Measurements from ENCODE around the gene SREK1IP1. TPM values are rescaled to one million over a fixed set of nuclear protein-coding genes. Genes with fewer than 3 reads are reported as not detected.

The SREK1IP1 gene
- 70.2 TPM for polyA plus RNA-seq (2013, experiment 1 of 2)
- polyA plus RNA-seq (2013, experiment 2 of 2): 71.6 TPM

- H2BK12ac ChIP-seq (ENCODE audit: low read length): no peak within 1 kb of the TSS
- peak within 1 kb of the TSS; percentile 91 for H3K4me2 ChIP-seq (ENCODE audit: insufficient read depth, low read length, poor library complexity, severe bottlenecking)
- peaks cover 6 to 36% of the 10 kb centered on the region in 2 donors for H3K36me3 ChIP-seq (replicated peaks in 1 of 2; ENCODE audit: control insufficient read depth in 2 of 2, insufficient read depth in 2 of 2, low read length in 2 of 2)
- peak within 1 kb of the TSS; percentile 91 for H3K18ac ChIP-seq (ENCODE audit: low read length)
- H4K91ac ChIP-seq (ENCODE audit: low read depth, low read length, poor library complexity): no peak within 1 kb of the TSS
- H3K79me1 ChIP-seq (ENCODE audit: low read depth, low read length): peaks cover 2% of the 10 kb centered on the region
- DNase-seq (ENCODE audit: low spot score): peak; percentile 82
- H2BK120ac ChIP-seq (ENCODE audit: low read depth, low read length): no peak within 1 kb of the TSS
- peak within 1 kb of the TSS; percentile 85 for H3K27ac ChIP-seq (replicated peaks; ENCODE audit: low read length)
- no peak within 1 kb of the TSS for H3K14ac ChIP-seq (ENCODE audit: low read length)
- peaks cover 10 to 12% of the 10 kb centered on the region in 2 donors for H3K4me1 ChIP-seq (ENCODE audit: control insufficient read depth in 2 of 2, insufficient read depth in 1 of 2, low read depth in 1 of 2, low read length in 2 of 2)
- peak within 1 kb of the TSS; percentile 73 for H3K9ac ChIP-seq (ENCODE audit: low read depth, low read length, poor library complexity)
- no peak within 1 kb of the TSS for H2AK5ac ChIP-seq (ENCODE audit: low read depth, low read length)
- peak within 1 kb of the TSS; percentile 81 to 90 for H3K4me3 ChIP-seq (ENCODE audit: low read length in 2 of 2)
- H3K4ac ChIP-seq (ENCODE audit: low read length): no peak within 1 kb of the TSS
- H2BK5ac ChIP-seq (ENCODE audit: low read length): no peak within 1 kb of the TSS
- WGBS, 2 donors (ENCODE audit: extremely low coverage in 2 of 2, insufficient read length in 2 of 2, insufficient replicate concordance in 1 of 2): no CpG with 5 or more reads among the region's 48 CpGs
- no peak within 1 kb of the TSS for H2BK15ac ChIP-seq (ENCODE audit: low read length)
- H3K23ac ChIP-seq (ENCODE audit: low read depth, low read length, poor library complexity): peak within 1 kb of the TSS; percentile 26
- peak within 1 kb of the TSS; percentile 91 for H2AFZ ChIP-seq (ENCODE audit: low read length)
- no peak within 1 kb of the TSS for H4K8ac ChIP-seq (ENCODE audit: low read depth, low read length)
- no peaks in the 10 kb centered on the region for H3K9me3 ChIP-seq (replicated peaks in 1 of 2; ENCODE audit: control insufficient read depth in 2 of 2, insufficient read depth in 1 of 2, low read depth in 1 of 2, low read length in 2 of 2)
- H3K27me3 ChIP-seq (ENCODE audit: control insufficient read depth in 3 of 3, insufficient read depth in 3 of 3, low read depth in 1 of 3, low read length in 3 of 3): no peaks in the 10 kb centered on the region
Observed at GRCh38 chr5:64768358-64769312, at the start of gene SREK1IP1, which contains the start of gene CWC27. Gene SREK1IP1 (minus strand): TSS chr5:64768691. CDS start chr5:64768517, 174 bp downstream. Gene CWC27 (plus strand): TSS chr5:64768930. CDS start chr5:64769147, 217 bp downstream.

- H3K9ac ChIP-seq (ENCODE audit: low read depth, low read length, poor library complexity): no peak overlapping the region
- no peak overlapping the region for H3K18ac ChIP-seq (ENCODE audit: low read length)
- no peak overlapping the region for H3K23ac ChIP-seq (ENCODE audit: low read depth, low read length, poor library complexity)
- H3K4ac ChIP-seq (ENCODE audit: low read length): no peak overlapping the region
- no peak for DNase-seq (ENCODE audit: low spot score)
- H2AFZ ChIP-seq (ENCODE audit: low read length): no peak overlapping the region
- no peak overlapping the region for H4K91ac ChIP-seq (ENCODE audit: low read depth, low read length, poor library complexity)
- H3K9me3 ChIP-seq (replicated peaks in 1 of 2; ENCODE audit: control insufficient read depth in 2 of 2, insufficient read depth in 1 of 2, low read depth in 1 of 2, low read length in 2 of 2): no peaks in the 10 kb centered on the region
- no peak overlapping the region for H2BK120ac ChIP-seq (ENCODE audit: low read depth, low read length)
- no peak overlapping the region for H3K14ac ChIP-seq (ENCODE audit: low read length)
- no peak overlapping the region for H4K8ac ChIP-seq (ENCODE audit: low read depth, low read length)
- no peak overlapping the region for H3K4me3 ChIP-seq (ENCODE audit: low read length in 2 of 2)
- no peak overlapping the region for H2BK12ac ChIP-seq (ENCODE audit: low read length)
- H3K36me3 ChIP-seq (replicated peaks in 1 of 2; ENCODE audit: control insufficient read depth in 2 of 2, insufficient read depth in 2 of 2, low read length in 2 of 2): peaks cover 1 to 18% of the 10 kb centered on the region in 2 donors
- no peak overlapping the region for H3K27ac ChIP-seq (replicated peaks; ENCODE audit: low read length)
- no peaks in the 10 kb centered on the region for H3K79me1 ChIP-seq (ENCODE audit: low read depth, low read length)
- no peak overlapping the region for H2BK5ac ChIP-seq (ENCODE audit: low read length)
- no peak overlapping the region for H2BK15ac ChIP-seq (ENCODE audit: low read length)
- no peaks in the 10 kb centered on the region for H3K4me1 ChIP-seq (ENCODE audit: control insufficient read depth in 2 of 2, insufficient read depth in 1 of 2, low read depth in 1 of 2, low read length in 2 of 2)
- no peaks in the 10 kb centered on the region for H3K27me3 ChIP-seq (ENCODE audit: control insufficient read depth in 3 of 3, insufficient read depth in 3 of 3, low read depth in 1 of 3, low read length in 3 of 3)
- H2AK5ac ChIP-seq (ENCODE audit: low read depth, low read length): no peak overlapping the region
- H3K4me2 ChIP-seq (ENCODE audit: insufficient read depth, low read length, poor library complexity, severe bottlenecking): no peak overlapping the region
- no CpG with 5 or more reads among the region's 3 CpGs for WGBS, 2 donors (ENCODE audit: extremely low coverage in 2 of 2, insufficient read length in 2 of 2, insufficient replicate concordance in 1 of 2)
Observed at GRCh38 chr5:64818245-64818644, 49.8 kb upstream of the SREK1IP1 start.

GRCh38 chr5:64814073-64814472 lies 45.6 kb upstream of the SREK1IP1 start:
- Histone ChIP-seq H3K27ac (replicated peaks; ENCODE audit: low read length) (no peak overlapping the region), H4K8ac (ENCODE audit: low read depth, low read length) (no peak overlapping the region), H3K14ac (ENCODE audit: low read length) (no peak overlapping the region), H3K18ac (ENCODE audit: low read length) (no peak overlapping the region), H2AFZ (ENCODE audit: low read length) (no peak overlapping the region), H2BK12ac (ENCODE audit: low read length) (no peak overlapping the region), H3K36me3 (replicated peaks in 1 of 2; ENCODE audit: control insufficient read depth in 2 of 2, insufficient read depth in 2 of 2, low read length in 2 of 2) (peaks cover 1 to 18% of the 10 kb centered on the region in 2 donors), H3K9me3 (replicated peaks in 1 of 2; ENCODE audit: control insufficient read depth in 2 of 2, insufficient read depth in 1 of 2, low read depth in 1 of 2, low read length in 2 of 2) (no peaks in the 10 kb centered on the region), H3K9ac (ENCODE audit: low read depth, low read length, poor library complexity) (no peak overlapping the region), H3K4ac (ENCODE audit: low read length) (no peak overlapping the region), H2BK120ac (ENCODE audit: low read depth, low read length) (no peak overlapping the region), H3K4me2 (ENCODE audit: insufficient read depth, low read length, poor library complexity, severe bottlenecking) (no peak overlapping the region), H3K79me1 (ENCODE audit: low read depth, low read length) (no peaks in the 10 kb centered on the region), H2AK5ac (ENCODE audit: low read depth, low read length) (no peak overlapping the region), H3K4me1 (ENCODE audit: control insufficient read depth in 2 of 2, insufficient read depth in 1 of 2, low read depth in 1 of 2, low read length in 2 of 2) (no peaks in the 10 kb centered on the region), H3K23ac (ENCODE audit: low read depth, low read length, poor library complexity) (no peak overlapping the region), H3K27me3 (ENCODE audit: control insufficient read depth in 3 of 3, insufficient read depth in 3 of 3, low read depth in 1 of 3, low read length in 3 of 3) (no peaks in the 10 kb centered on the region), H4K91ac (ENCODE audit: low read depth, low read length, poor library complexity) (no peak overlapping the region), H2BK5ac (ENCODE audit: low read length) (no peak overlapping the region), H2BK15ac (ENCODE audit: low read length) (no peak overlapping the region), H3K4me3 (ENCODE audit: low read length in 2 of 2) (no peak overlapping the region)
- whole genome bisulfite sequencing, 2 donors (ENCODE audit: extremely low coverage in 2 of 2, insufficient read length in 2 of 2, insufficient replicate concordance in 1 of 2): no CpG with 5 or more reads among the region's 2 CpGs
- DNase-seq (ENCODE audit: low spot score): no peak

GRCh38 chr5:64811050-64811640 lies 42.7 kb upstream of the SREK1IP1 start:
- Histone ChIP-seq H3K9me3 (replicated peaks in 1 of 2; ENCODE audit: control insufficient read depth in 2 of 2, insufficient read depth in 1 of 2, low read depth in 1 of 2, low read length in 2 of 2) (no peaks in the 10 kb centered on the region), H3K14ac (ENCODE audit: low read length) (no peak overlapping the region), H3K27me3 (ENCODE audit: control insufficient read depth in 3 of 3, insufficient read depth in 3 of 3, low read depth in 1 of 3, low read length in 3 of 3) (no peaks in the 10 kb centered on the region), H2BK5ac (ENCODE audit: low read length) (no peak overlapping the region), H2BK15ac (ENCODE audit: low read length) (no peak overlapping the region), H2AFZ (ENCODE audit: low read length) (no peak overlapping the region), H3K4me1 (ENCODE audit: control insufficient read depth in 2 of 2, insufficient read depth in 1 of 2, low read depth in 1 of 2, low read length in 2 of 2) (no peaks in the 10 kb centered on the region), H4K8ac (ENCODE audit: low read depth, low read length) (no peak overlapping the region), H3K9ac (ENCODE audit: low read depth, low read length, poor library complexity) (no peak overlapping the region), H3K4ac (ENCODE audit: low read length) (no peak overlapping the region), H3K4me3 (ENCODE audit: low read length in 2 of 2) (no peak overlapping the region), H3K4me2 (ENCODE audit: insufficient read depth, low read length, poor library complexity, severe bottlenecking) (no peak overlapping the region), H2BK120ac (ENCODE audit: low read depth, low read length) (no peak overlapping the region), H3K23ac (ENCODE audit: low read depth, low read length, poor library complexity) (no peak overlapping the region), H3K27ac (replicated peaks; ENCODE audit: low read length) (no peak overlapping the region), H2BK12ac (ENCODE audit: low read length) (no peak overlapping the region), H2AK5ac (ENCODE audit: low read depth, low read length) (no peak overlapping the region), H4K91ac (ENCODE audit: low read depth, low read length, poor library complexity) (no peak overlapping the region), H3K79me1 (ENCODE audit: low read depth, low read length) (no peaks in the 10 kb centered on the region), H3K36me3 (replicated peaks in 1 of 2; ENCODE audit: control insufficient read depth in 2 of 2, insufficient read depth in 2 of 2, low read length in 2 of 2) (peaks cover 4 to 27% of the 10 kb centered on the region in 2 donors), H3K18ac (ENCODE audit: low read length) (no peak overlapping the region)
- DNase-seq (ENCODE audit: low spot score): peak; percentile 27
- no CpG with 5 or more reads among the region's 1 CpG for WGBS, 2 donors (ENCODE audit: extremely low coverage in 2 of 2, insufficient read length in 2 of 2, insufficient replicate concordance in 1 of 2)

Measured in neuronal stem cell (in vitro differentiated cells).